Stimulated activated CD4-positive, alpha-beta T cell treated with anti-CD3 and anti-CD28 coated beads, Interleukin-1b, Interleukin-23, amount 100 ng/mL, for 1 hour (primary cell): ENCODE results near the gene GON7.
"Not testable (repeated sequence)": the region's sequence is repeated elsewhere in the genome, so short reads cannot be mapped to it uniquely, and the experiment has no call there.

Experiments
- DNase-seq, 2 donors: peaks; one replicate each; pipeline ENCODE4 v3.0.0-alpha.2; 2020; ENCODE audit warnings: low read depth in 2 of 2

The GON7 gene

DNA sequence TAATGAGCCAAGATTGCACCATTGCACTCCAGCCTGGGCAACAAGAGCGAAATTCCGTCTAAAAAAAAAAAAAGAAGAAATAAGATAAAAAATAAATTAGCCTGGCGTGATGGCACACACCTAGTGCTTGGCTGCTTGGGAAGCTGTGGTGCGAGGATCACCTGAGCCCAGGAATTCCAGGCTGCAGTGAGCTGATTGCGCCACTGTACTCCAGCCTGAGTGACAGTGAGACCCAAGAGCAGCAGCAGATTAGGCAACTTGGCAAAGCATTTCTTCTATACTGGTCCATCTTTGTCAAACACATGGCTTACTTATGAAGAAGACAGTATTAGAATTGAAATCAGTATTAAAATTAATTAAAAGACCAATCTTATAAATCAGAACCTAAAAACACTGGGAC lies 6.3 kb downstream of the GON7 start:
- DNase-seq, result no peak

GRCh38 chr14:93199031-93199430 lies 7.8 kb downstream of the GON7 start:
- DNase-seq, result no peak

GRCh38 chr14:93195316-93195999 lies 11.4 kb downstream of the GON7 start:
- DNase-seq, result no peak

GRCh38 chr14:93186956-93187355 lies 19.9 kb downstream of the GON7 start:
- DNase-seq, result no peak

GRCh38 chr14:93186466-93186865 lies 20.4 kb downstream of the GON7 start:
- no peak for DNase-seq

- DNase-seq, result no peak
These were observed 21.5 kb downstream of the GON7 start for GRCh38 chr14:93185349-93185720.

DNA sequence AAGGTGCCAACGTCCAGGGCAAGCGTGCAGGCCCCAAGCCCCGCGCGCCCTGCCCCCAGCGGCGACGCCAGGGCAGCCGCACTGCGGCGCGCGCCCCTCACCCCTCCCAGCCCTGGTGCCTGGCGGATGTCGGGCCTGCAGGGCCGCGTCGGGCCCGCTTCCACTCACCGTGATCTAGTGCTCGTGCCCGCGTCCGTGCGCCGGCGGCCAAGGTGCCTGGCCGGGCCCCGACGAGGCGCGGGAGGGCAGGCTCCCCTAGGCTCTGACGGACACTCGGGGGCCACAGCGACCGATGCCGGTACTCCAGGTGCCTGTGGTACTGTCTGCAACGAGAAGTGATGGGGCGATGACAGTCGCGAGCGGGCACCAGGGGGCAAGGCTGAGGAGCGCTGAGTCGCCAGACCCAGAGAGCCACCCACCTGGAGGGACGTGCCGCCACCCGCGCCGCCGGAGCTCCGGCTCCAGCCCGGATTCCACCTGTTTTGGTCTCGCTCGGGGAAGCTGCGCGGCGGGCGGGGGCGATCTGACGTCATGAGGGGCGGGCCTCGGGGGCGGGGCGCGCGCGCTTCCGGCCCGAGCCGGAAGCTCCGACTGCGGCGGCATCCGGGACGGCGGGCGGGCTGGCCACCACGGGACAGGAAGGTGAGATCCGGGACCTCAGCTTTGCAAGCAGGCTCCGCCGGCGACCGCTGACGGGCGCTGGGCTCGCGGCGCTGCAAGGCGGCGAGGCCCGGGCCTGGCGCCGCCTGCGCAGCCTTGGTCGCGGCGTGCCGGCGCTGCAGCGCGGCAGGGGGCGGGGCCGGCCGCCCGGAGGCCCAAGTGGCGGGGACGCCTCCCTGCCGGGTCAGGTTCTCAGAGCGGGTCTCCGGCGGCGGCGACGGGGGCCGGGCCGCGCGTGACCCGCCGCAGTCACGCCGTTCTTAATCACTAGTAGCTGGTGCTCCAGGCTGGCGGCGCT lies 22.2 kb downstream of the GON7 start, which contains the start of the genes LYSET and MOAP1:
TSS of gene LYSET (plus strand) at position 927 of the 958 bp plus-strand sequence. CDS start 89 bp downstream, outside the sequence.
TSS of gene MOAP1 (minus strand) at position 507 of the 958 bp plus-strand sequence. CDS start 655 bp downstream, outside the sequence.
- peak; percentile 75 to 77 for DNase-seq

DNA sequence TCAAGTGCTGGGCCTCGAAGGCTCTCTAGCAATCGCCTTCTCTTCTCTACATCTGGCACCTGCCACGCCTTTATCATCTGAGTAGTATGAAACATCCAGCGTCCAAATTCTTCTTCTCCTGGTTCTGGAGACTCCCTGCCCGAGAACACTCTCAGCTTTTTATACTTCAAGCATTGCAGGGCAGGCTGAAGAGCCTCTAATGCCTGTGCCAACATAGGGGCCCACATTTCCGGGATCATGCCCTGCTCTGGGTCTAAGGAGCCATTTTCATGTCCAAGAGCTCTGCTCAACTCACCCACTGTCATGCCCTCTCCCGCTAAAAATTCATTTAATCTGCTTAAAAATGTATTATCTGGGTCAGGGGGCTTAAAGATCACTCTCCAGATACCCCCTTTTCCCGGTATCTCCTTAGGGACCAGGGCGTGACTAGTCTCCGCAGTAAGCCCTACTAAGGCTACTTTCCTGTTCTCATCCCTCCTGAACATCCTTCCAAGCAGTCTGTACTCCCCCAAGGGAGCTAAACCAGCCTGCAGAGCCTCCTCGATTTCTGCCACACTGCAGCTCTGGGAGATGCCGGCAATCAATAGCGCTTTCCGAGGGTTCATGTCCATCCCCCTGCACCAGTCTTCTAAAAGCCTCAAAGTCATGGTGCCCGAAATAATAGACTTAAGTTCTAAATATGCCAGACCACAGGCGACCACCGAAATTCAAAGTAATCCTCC lies 23.1 kb downstream of the GON7 start:
- DNase-seq, result no peak

DNA sequence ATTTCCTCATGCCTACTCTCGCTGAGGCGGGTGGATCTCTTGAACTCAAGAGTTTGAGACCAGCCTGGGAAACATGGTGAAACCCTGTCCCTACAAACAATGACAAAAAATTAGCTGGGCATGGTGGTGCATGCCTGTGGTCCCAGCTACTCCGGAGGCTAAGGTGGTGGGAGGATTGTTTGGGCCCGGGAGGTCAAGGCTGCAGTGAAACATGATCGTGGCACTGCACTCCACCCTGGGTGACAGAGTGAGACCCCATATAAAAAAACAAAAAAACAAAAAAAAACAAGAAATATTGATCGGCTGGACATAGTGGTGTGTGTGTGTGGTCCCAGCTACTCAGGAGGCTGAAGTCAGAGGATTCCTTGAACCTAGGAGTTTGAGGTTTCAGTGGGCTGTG lies 31.4 kb downstream of the GON7 start:
- DNase-seq, result no peak

- DNase-seq, result not testable (repeated sequence)
These were observed 32.1 kb downstream of the GON7 start for GRCh38 chr14:93174731-93175130.

GRCh38 chr14:93173943-93174395 lies 32.9 kb downstream of the GON7 start:
- no peak for DNase-seq

GRCh38 chr14:93171376-93171775 lies 35.5 kb downstream of the GON7 start:
- no peak for DNase-seq

GRCh38 chr14:93170141-93170540 lies 36.7 kb downstream of the GON7 start:
- not testable (repeated sequence) for DNase-seq

GRCh38 chr14:93169619-93170018 lies 37.2 kb downstream of the GON7 start:
- not testable (repeated sequence) for DNase-seq

- not testable (repeated sequence) for DNase-seq
These were observed 38.3 kb downstream of the GON7 start for GRCh38 chr14:93168610-93169009.

DNA sequence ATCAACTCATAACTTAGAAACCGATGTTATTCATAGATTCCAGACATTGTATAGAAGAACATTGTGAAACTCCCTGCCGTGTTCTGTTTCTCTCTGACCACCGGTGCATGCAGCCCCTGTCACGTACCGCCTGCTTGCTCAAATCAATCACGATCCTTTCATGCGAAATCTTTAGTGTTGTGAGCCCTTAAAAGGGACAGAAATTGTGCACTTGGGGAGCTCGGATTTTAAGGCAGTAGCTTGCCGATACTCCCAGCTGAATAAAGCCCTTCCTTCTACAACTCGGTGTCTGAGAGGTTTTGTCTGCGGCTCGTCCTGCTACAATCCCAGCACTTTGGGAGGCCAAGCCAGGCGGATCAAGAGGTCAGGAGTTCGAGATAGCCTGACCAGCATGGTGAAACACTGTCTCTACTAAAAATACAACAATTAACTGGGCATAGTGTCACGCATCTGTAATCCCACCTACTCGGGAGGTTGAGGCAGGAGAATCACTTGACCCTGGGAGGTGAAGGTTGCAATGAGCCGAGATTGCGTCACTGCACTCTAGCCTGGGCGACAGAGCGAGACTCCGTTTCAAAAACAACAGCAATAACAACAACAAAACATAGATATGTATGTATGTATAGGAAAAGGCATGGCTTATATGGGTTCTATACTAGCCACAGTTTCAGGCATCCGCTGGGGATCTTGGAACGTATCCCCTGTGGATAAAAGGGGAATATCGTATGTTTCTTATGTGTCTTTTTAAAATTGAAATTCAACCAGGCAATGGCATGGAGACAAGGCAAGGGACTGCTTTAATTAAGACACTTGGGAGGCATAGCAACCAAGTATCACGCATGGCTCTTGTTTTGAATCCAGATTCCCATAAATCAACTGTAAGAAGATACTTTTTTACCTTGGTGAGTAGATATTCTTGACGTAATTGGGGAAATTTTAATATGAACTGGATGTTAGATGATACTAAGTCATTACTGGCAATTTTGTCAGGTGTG lies 41.3 kb downstream of the GON7 start:
- DNase-seq, result not testable (repeated sequence)

DNA sequence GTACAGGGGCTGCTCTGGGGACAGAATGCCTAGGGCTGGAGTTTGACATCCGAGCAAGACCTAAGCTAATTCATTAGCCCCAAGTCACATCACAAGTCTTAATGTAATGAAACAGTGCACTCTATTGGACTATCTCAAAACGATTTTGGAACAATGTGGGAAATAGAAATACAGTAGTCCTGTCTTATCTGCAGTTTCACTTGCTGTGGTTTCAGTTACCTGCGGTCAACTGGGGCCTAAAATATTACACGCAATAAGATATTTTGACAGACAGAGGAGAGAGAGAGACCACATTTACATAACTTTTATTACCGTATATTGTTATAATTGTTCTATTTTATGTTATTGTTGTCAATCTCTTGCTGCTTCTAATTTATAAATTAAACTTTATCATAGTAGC lies 43.3 kb downstream of the GON7 start:
- DNase-seq, result no peak

DNA sequence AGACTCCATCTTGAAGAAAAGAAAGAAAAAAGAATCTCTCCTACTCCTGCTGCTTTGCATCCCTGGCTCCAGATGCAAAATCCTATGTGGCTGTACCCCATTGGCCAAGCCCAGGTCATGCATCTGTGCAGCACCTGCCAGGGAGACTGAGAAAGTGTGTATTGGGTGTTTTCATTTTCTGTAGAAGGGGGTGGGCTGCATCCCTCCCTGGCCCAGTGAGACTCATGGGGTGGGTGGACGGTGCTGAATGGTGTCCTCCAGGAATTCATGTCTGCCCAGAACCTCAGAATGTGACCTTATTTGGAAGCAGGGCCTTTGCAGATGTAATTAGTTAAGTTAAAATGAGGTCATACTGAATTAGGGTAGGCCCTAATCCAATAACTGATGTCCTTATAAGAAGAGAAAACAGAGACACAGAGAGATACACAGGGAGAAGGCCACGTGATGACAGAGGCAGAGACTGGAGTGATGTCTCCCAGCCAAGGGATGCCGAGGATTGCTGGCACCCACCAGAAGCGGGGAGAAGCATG lies 45.4 kb downstream of the GON7 start:
- DNase-seq, result no peak

DNA sequence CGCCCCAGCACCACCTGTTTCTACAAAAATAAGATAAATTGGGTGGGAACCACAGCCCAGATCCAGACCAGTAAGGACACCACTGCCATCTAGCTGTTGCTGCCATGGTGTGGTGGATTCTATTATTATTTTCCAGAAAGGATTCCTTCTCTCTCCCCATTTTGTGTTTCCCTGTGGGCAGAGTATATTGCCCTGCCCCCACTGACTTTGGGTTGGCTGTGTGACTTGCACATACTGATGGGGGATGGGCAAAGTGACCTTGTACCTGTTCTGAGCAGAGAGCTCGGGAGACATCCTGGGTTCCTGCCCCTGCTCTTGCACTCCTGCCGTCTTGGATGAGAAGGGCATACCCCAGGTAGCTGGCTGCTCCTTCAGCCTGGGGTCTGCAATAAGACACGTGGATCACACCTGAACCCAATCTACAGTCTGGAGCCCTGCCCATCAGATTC lies 46.5 kb downstream of the GON7 start:
- no peak for DNase-seq

- DNase-seq, result not testable (repeated sequence)
These were observed 47.1 kb downstream of the GON7 start for GRCh38 chr14:93159625-93160352.
